OCI-LY3 (cell line): Measurements from ENCODE around the gene TREM1.
"Not testable (repeated sequence)": the region's sequence is repeated elsewhere in the genome, so short reads cannot be mapped to it uniquely, and the experiment has no call there.

Experiments
- H2AFZ ChIP-seq: fragments of 200-600, 300-600 bp; shearing (Covaris generic); 2 replicates; pipeline ENCODE4 v1.6.0; 2014; ENCODE audit warnings: antibody characterized with exemption, low read depth, low read length
- H3K27ac ChIP-seq: fragments of 200-600, 300-600 bp; sonication (generic); 2 replicates; pipeline ENCODE4 v1.5.1; 2014; ENCODE audit warnings: mild to moderate bottlenecking, low read length, moderate library complexity, mixed read lengths
- H3K27me3 ChIP-seq: fragments of 200-600, 300-600 bp; sonication (generic); 2 replicates; pipeline ENCODE4 v1.6.1; 2014; ENCODE audit warnings: low read depth, low read length, mixed read lengths
- H3K36me3 ChIP-seq: fragments of 200-600, 300-600 bp; sonication (generic); replicated peaks from 2 replicates; pipeline ENCODE3; 2014; ENCODE audit warnings: low read depth, low read length, mixed read lengths
- H3K4me1 ChIP-seq: fragments of 300-600, 200-600 bp; sonication (generic); 2 replicates; pipeline ENCODE4 v1.6.1; 2014; ENCODE audit warnings: low read length, mixed read lengths
- H3K4me2 ChIP-seq: fragments of 200-600, 300-600 bp; sonication (generic); 2 replicates; pipeline ENCODE4 v1.6.1; 2014; ENCODE audit warnings: low read length, mixed read lengths
- H3K4me3 ChIP-seq: fragments of 300-600, 200-600 bp; sonication (generic); 2 replicates; pipeline ENCODE4 v1.5.1; 2014; ENCODE audit warnings: antibody characterized with exemption, mild to moderate bottlenecking, low read length, moderate library complexity
- H3K79me2 ChIP-seq: fragments of 300-600, 200-600 bp; shearing (Covaris generic); 2 replicates; pipeline ENCODE4 v1.6.1; 2014; ENCODE audit warnings: mild to moderate bottlenecking, low read length, mixed read lengths
- H3K9ac ChIP-seq: fragments of 300-600, 200-600 bp; shearing (Covaris generic); 2 replicates; pipeline ENCODE4 v1.6.0; 2014; ENCODE audit warnings: mild to moderate bottlenecking, low read length, moderate library complexity
- H3K9me3 ChIP-seq: fragments of 200-600, 300-600 bp; shearing (Covaris generic); 2 replicates; pipeline ENCODE4 v1.6.1; 2014; ENCODE audit warnings: low read length, mixed read lengths; ENCODE audit not compliant: insufficient read depth
- H4K20me1 ChIP-seq: fragments of 200-600, 300-600 bp; sonication (generic); 2 replicates; pipeline ENCODE4 v1.6.1; 2016; ENCODE audit warnings: low read length, mixed read lengths; ENCODE audit not compliant: insufficient read depth
- EZH2phosphoT487 ChIP-seq: fragments of 200-600 bp; shearing (Covaris generic); IDR thresholded peaks from 2 replicates; pipeline ENCODE4 v1.6.1; 2018; ENCODE audit warnings: antibody characterized with exemption, mixed run types, low read depth
- TF ChIP-seq, protein P1 (sequence below): fragments of 200-600, 300-600 bp; sonication (generic); IDR thresholded peaks from 2 replicates; pipeline ENCODE4 v1.5.1; 2014; ENCODE audit warnings: antibody characterized with exemption, low read length, low read depth

Gene TREM1

GRCh38 chr6:41252401-41253169 is 33.9 kb downstream of the TREM1 start:
- Histone ChIP-seq H4K20me1 (no peaks in the 10 kb centered on the region), H3K36me3 (no peaks in the 10 kb centered on the region), H2AFZ (no peak overlapping the region), H3K4me3 (no peak overlapping the region), H3K9me3 (no peaks in the 10 kb centered on the region), H3K79me2 (no peaks in the 10 kb centered on the region), H3K27me3 (peaks cover 19% of the 10 kb centered on the region), H3K9ac (no peak overlapping the region), H3K27ac (no peak overlapping the region), H3K4me1 (no peaks in the 10 kb centered on the region), H3K4me2 (no peak overlapping the region)
- TF ChIP-seq, protein P1, sequence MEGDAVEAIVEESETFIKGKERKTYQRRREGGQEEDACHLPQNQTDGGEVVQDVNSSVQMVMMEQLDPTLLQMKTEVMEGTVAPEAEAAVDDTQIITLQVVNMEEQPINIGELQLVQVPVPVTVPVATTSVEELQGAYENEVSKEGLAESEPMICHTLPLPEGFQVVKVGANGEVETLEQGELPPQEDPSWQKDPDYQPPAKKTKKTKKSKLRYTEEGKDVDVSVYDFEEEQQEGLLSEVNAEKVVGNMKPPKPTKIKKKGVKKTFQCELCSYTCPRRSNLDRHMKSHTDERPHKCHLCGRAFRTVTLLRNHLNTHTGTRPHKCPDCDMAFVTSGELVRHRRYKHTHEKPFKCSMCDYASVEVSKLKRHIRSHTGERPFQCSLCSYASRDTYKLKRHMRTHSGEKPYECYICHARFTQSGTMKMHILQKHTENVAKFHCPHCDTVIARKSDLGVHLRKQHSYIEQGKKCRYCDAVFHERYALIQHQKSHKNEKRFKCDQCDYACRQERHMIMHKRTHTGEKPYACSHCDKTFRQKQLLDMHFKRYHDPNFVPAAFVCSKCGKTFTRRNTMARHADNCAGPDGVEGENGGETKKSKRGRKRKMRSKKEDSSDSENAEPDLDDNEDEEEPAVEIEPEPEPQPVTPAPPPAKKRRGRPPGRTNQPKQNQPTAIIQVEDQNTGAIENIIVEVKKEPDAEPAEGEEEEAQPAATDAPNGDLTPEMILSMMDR: no peak
- TF ChIP-seq EZH2phosphoT487: no peak

DNA sequence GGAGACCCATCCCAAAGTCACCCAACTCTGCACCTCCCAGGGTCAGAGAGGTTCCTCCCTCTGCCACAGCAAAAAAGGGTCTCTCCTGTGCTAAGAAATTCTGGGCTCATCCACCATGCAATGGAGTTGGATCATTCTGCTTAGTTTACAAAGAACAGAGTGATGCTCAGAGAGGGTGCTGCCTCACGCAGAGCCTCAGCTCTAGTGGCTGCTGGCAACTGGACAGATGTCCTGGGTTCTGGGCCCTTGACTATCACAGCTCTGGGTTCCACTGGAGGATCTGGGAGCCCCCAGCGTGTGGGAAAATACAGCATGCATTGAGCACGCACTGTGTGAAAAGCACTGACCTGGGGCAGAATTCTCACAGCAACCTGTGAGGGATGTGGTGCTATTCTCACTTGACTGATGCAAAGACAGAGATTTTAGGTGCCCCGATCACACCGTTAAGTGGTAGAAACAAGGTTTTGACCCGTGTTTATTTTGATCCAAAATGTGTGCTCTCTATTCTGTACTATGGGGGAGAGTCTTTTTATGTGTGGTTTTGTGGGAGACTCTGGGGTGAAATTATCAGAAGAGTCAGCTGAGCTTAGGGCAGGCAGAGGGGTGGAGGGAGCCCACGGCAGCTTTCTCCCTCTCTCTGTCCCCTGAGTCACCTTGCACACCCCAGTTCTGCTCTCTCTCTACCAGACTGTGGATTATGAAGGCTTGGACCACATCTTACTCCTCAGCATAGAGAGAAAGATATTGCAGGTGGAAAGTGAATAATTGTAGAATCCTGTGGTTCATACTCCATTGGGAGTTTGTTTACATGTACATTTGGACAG is 38.4 kb downstream of the TREM1 start:
- no peaks in the 10 kb centered on the region for H4K20me1 ChIP-seq
- H3K27me3 ChIP-seq: peaks cover 14% of the 10 kb centered on the region
- H3K27ac ChIP-seq: no peak overlapping the region
- H2AFZ ChIP-seq: no peak overlapping the region
- H3K4me2 ChIP-seq: no peak overlapping the region
- no peak overlapping the region for H3K4me3 ChIP-seq
- TF ChIP-seq, protein P1: no peak
- TF ChIP-seq EZH2phosphoT487: no peak
- H3K79me2 ChIP-seq: no peaks in the 10 kb centered on the region
- H3K9me3 ChIP-seq: no peaks in the 10 kb centered on the region
- no peaks in the 10 kb centered on the region for H3K4me1 ChIP-seq
- H3K36me3 ChIP-seq: no peaks in the 10 kb centered on the region
- no peak overlapping the region for H3K9ac ChIP-seq

DNA sequence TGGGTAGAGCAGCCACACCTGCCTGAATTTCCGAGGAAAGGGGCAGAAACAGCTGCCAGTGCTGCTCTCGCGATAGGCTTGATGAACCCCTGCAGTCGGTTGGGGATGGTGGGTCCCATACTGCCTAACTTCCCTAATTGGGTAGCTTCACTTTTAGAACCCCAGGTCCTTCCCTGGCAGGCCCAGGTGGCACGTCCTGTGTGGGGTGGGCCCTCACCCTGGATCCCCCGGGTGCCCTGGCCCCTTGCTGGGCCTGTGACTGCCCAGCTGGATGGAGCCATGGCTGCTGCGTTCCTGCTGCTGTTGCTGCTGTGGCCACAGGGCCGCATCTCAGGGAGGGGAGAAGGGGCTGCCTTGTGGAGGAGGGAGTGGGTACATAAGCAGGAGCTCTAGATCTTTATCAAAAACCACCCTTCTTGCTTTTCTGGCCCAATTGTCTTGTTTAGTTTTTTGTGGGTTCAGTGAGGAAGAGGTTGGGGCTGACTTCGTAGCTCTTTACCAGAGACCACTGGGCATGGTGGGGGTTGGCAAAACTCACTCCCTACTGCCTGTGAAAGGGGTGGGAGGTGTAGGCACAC is 39.1 kb downstream of the TREM1 start:
- no peaks in the 10 kb centered on the region for H3K9me3 ChIP-seq
- H3K36me3 ChIP-seq: no peaks in the 10 kb centered on the region
- H3K79me2 ChIP-seq: no peaks in the 10 kb centered on the region
- H2AFZ ChIP-seq: no peak overlapping the region
- peaks cover 7% of the 10 kb centered on the region for H3K27me3 ChIP-seq
- TF ChIP-seq, protein P1: no peak
- no peak for TF ChIP-seq EZH2phosphoT487
- no peak overlapping the region for H3K9ac ChIP-seq
- no peak overlapping the region for H3K27ac ChIP-seq
- H3K4me2 ChIP-seq: no peak overlapping the region
- H3K4me3 ChIP-seq: no peak overlapping the region
- H4K20me1 ChIP-seq: no peaks in the 10 kb centered on the region
- no peaks in the 10 kb centered on the region for H3K4me1 ChIP-seq

DNA sequence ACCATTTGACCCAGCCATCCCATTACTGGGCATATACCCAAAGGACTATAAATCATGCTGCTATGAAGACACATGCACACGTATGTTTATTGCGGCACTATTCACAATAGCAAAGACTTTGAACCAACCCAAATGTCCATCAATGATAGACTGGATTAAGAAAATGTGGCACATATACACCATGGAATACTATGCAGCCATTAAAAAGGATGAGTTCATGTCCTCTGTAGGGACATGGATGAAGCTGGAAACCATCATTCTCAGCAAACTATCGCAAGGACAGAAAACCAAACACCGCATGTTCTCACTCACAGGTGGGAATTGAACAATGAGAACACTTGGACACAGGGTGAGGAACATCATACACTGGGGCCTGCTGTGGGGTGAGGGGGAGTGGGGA is 40.0 kb downstream of the TREM1 start:
- H3K79me2 ChIP-seq, H3K27ac ChIP-seq, H3K9me3 ChIP-seq, H3K36me3 ChIP-seq, H3K9ac ChIP-seq, H3K4me2 ChIP-seq, H3K4me3 ChIP-seq, H4K20me1 ChIP-seq, H3K27me3 ChIP-seq, H3K4me1 ChIP-seq, H2AFZ ChIP-seq: not testable (repeated sequence)
